ENCODE data around the gene RPP25L. TPM values are rescaled to one million over a fixed set of nuclear protein-coding genes. Genes with fewer than 3 reads are reported as not detected.
A peak's percentile ranks its signal among the peaks of the same experiment; 100 is the strongest.

RPP25L gene
- polyA plus RNA-seq, 10 donors = 15.3 to 22.3 (median 18.5) TPM

GRCh38 chr9:34571481-34571810 is 40.5 kb downstream of the RPP25L start:
- DNase-seq = peak in 1 of 3 donors; percentile 67

DNA sequence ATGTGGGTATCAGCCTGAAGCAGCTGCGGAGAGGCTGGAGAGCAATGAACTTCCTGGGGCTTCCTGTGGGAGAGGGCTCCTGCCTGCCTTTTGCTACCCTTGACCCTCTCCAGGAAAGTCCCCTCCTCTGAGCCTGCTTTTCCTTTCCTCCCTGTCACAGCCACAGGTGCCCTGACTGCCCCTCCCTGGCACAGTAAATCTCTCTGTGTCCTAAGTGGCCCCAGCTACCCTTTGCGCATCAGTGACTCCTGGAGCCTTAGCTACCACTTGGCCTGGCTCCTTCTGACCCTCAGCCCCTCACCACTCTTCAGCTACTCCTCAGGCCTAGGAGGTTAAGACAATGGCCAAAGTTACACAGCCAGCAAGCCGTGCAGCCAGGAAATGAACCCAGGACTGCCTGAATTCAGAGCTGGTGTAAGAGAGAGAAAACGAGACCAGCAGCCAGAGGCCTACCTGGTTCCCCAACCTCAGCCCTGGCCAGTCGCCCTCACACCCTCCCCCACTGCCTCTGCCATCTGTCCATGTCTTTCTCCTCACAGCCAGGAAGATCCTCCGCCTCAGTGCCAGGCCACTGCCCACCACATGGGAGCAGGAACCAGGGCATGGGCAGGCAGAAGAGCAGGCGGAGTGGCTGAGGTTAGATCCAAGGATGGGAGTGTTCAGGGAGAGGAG is 41.0 kb downstream of the RPP25L start:
- DNase-seq = peak in 1 of 3 donors; percentile 55

DNA sequence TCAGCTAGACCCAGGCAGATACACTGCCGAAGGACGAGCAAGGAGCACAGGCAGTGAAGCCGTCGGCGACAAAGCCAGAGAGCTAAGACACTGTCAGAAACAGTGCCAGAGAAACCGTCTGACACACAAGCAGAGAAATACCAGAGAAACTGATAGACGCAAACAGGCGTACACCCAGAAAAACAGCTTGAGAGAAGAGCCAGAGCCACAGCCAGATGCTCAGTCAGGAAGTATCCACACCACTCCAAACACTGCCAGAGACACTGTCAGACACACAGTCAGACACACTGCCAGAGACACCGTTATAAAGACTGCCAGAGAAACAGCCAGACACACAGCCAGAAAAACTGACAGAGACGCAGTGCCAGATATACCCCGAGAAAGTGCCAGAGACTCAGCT is 41.5 kb downstream of the RPP25L start:
- peak in 1 of 3 donors; percentile 86 for DNase-seq

DNA sequence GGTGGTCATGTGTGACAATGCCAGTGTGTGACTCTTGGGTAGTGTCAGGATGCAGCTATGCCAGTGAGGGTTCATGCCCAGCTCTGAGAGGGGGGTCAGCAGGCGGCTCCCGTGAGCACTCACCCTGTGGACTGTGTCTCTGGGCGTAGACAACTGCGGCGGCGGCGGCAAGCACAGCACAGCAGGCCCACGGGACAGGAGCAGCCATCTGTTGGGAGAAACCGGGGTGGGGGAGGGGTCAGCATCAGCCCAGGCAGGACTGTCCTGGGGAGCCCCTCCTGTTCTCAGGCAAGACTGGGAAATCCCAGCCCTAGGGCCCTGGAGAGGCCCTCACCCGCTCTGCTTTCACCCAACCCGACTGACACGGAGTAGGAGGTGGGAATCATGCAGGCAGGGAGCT is 43.1 kb downstream of the RPP25L start:
- DNase-seq = no peak

DNA sequence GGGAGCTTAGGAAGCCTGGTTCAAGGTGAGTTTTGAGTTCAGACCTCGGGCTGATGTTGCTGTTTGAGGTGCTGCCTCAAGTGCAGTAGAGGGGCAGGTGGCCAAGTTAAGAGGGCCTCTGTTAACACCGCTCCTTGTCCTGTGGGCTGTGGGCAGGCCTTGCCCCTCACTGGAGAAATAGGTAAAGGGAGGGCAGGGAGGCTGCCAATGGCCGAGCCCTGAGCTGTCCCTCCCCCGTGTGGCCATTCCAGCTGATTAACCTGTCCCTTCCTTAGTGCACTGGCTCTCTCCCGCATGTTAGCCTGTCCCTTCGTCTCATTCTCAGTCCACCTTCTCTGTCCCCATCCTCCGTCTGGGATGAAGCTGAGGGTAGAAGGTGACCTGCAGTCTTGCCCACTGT is 43.8 kb downstream of the RPP25L start:
- DNase-seq = no peak

- peak in 1 of 3 donors; percentile 59 for DNase-seq
These were observed 44.9 kb downstream of the RPP25L start for GRCh38 chr9:34566972-34567371.

- DNase-seq = peak in 2 of 3 donors; percentile 59 to 89
These were observed 45.6 kb downstream of the RPP25L start for GRCh38 chr9:34566322-34566721.

DNA sequence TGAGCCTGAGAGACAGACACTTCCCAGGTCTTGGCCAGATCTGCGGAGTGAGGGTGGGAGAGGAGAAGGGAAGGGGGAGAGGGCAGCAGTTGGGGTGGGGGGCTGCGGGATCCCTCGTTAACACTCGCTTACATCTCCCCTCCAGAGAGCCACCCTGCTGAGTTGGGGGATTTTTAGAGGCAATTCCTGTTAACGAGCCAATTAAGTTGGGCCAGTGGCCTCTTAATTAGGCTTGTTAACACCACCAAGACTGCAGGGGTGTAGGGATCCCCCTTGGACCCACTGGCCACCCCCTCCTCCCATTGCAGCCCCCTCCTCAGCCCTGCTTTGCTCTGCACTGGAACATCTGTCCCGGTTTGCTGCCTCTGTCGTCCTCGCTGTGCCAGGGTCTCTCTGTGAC is 46.0 kb downstream of the RPP25L start:
- DNase-seq = no peak

- no peak for DNase-seq
These were observed 47.3 kb downstream of the RPP25L start for GRCh38 chr9:34564617-34565016.

DNA sequence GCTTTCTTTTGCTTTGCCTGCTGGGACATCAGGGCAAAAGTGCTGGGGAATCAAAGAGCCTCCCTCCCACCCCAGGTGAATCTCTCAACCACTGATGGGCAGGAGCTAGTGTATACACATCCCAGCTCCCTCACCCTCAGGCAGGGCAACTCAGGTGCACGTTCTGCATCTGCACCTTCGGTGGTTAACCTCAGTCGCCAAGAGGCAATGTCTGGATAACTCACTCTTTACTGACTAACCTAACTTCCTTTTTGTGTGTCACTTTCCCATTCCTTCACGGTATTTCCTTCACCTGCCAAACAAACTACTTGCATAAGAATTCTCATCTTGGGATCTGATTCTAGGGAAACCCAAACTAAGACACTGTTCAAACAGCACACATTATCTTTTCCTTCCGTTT is 48.6 kb downstream of the RPP25L start:
- no peak for DNase-seq

- DNase-seq = no peak
These were observed 49.7 kb downstream of the RPP25L start for GRCh38 chr9:34562135-34562745.

- DNase-seq = no peak
These were observed 51.2 kb downstream of the RPP25L start for GRCh38 chr9:34560599-34561214.

Other genes starting within 250 kb of the RPP25L start
- gene MYORG, start 235.2 kb downstream of the RPP25L start, polyA plus RNA-seq (ENCODE audit: insufficient read length in 10 of 10) = 10 to 100 TPM; 11.3 to 18.9 (median 16.8) TPM
- gene FAM219A, start 153.5 kb downstream of the RPP25L start, polyA plus RNA-seq (ENCODE audit: insufficient read length in 10 of 10) = 10 to 100 TPM in 8 of 10 donors, 1 to 10 TPM in 2; 9.8 to 15.0 (median 11.8) TPM
- gene DNAI1, start 153.3 kb downstream of the RPP25L start, polyA plus RNA-seq (ENCODE audit: insufficient read length in 10 of 10) = under 1 TPM in 2 of 10 donors, not detected in 8; 0.23 to 0.30 TPM
- 1 to 10 TPM; 2.5 to 5.2 (median 3.4) TPM for gene ENHO, start 89.1 kb downstream of the RPP25L start, polyA plus RNA-seq (ENCODE audit: insufficient read length in 10 of 10)
- gene CNTFR, start 22.4 kb downstream of the RPP25L start, polyA plus RNA-seq (ENCODE audit: insufficient read length in 10 of 10) = 10 to 100 TPM; 24.5 to 98.6 (median 54.8) TPM
- 10 to 100 TPM; 53.7 to 75.6 (median 66.5) TPM for gene DCTN3, start 8.4 kb upstream of the RPP25L start, polyA plus RNA-seq (ENCODE audit: insufficient read length in 10 of 10)
- under 1 TPM in 5 of 10 donors, not detected in 5; 0.11 to 0.24 (median 0.18) TPM for gene ARID3C, start 17.0 kb upstream of the RPP25L start, polyA plus RNA-seq (ENCODE audit: insufficient read length in 10 of 10)
- 10 to 100 TPM; 35.5 to 60.7 (median 47.0) TPM for gene SIGMAR1, start 25.7 kb upstream of the RPP25L start, polyA plus RNA-seq (ENCODE audit: insufficient read length in 10 of 10)
- gene GALT, start 34.6 kb upstream of the RPP25L start, polyA plus RNA-seq (ENCODE audit: insufficient read length in 10 of 10) = 10 to 100 TPM; 28.2 to 48.1 (median 33.9) TPM
- 100 to 1,000 TPM in 8 of 10 donors, 10 to 100 TPM in 2; 92.2 to 164 (median 110) TPM for gene IL11RA, start 40.1 kb upstream of the RPP25L start, polyA plus RNA-seq (ENCODE audit: insufficient read length in 10 of 10)
- under 1 TPM in 9 of 10 donors, not detected in 1; 0.47 to 0.95 (median 0.78) TPM for gene CCL27, start 50.6 kb upstream of the RPP25L start, polyA plus RNA-seq (ENCODE audit: insufficient read length in 10 of 10)
- 10 to 100 TPM in 1 of 10 donors, 1 to 10 TPM in 3, not detected in 6; 1.5 to 12.3 (median 6.0) TPM for gene CCL19, start 79.2 kb upstream of the RPP25L start, polyA plus RNA-seq (ENCODE audit: insufficient read length in 10 of 10)
- gene CCL21, start 98.0 kb upstream of the RPP25L start, polyA plus RNA-seq (ENCODE audit: insufficient read length in 10 of 10) = 10 to 100 TPM in 9 of 10 donors, 1 to 10 TPM in 1; 4.1 to 58.5 (median 26.1) TPM

Data from muscle of back (tissue), 11 donors.